LNCAP (cell line): ENCODE data around the gene TAC4.

Experiments used
- TF ChIP-seq, protein P1 (sequence below): fragments of 450-650 bp; IDR thresholded peaks from 2 replicates; pipeline ENCODE4 v1.5.1; 2017; ENCODE audit warnings: mild to moderate bottlenecking

Gene TAC4

DNA sequence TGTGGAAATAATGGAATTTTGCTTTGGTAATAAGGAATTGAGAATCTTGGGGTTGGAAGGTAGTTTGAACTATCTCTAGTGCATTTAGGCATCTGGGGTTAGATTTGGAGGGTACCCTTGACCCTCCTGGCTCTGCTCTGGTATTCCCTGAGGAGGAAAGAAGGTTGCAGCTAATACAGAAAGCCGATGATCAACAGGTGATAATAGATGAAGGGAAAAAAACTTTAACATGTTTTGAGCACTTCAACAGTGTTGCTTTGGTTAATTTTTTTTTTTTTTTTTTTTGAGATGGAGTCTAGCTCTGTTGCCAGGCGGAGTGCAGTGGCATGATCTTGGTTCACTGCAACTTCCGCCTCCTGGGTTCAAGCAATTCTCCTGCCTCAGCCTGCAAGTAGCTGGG lies 54.6 kb downstream of the TAC4 start:
- TF ChIP-seq, protein P1, sequence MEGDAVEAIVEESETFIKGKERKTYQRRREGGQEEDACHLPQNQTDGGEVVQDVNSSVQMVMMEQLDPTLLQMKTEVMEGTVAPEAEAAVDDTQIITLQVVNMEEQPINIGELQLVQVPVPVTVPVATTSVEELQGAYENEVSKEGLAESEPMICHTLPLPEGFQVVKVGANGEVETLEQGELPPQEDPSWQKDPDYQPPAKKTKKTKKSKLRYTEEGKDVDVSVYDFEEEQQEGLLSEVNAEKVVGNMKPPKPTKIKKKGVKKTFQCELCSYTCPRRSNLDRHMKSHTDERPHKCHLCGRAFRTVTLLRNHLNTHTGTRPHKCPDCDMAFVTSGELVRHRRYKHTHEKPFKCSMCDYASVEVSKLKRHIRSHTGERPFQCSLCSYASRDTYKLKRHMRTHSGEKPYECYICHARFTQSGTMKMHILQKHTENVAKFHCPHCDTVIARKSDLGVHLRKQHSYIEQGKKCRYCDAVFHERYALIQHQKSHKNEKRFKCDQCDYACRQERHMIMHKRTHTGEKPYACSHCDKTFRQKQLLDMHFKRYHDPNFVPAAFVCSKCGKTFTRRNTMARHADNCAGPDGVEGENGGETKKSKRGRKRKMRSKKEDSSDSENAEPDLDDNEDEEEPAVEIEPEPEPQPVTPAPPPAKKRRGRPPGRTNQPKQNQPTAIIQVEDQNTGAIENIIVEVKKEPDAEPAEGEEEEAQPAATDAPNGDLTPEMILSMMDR: no peak

DNA sequence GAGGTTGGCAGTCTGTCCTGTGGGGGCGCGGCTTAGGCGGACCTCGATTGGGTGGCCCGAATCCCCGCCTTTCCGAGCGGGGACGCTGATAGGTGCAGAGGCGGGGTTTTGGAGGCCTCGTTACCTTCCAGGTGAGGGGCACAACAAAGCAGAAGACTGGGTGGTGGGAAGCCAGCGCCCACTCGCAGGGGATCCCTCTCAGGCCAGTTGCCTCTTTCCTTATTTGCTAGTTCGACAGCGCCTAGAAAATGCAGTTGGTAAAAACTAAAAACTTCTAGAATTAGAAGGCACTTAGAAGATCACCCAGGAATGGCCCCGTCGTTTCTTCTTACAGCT lies 58.7 kb downstream of the TAC4 start:
- TF ChIP-seq, protein P1: no peak

DNA sequence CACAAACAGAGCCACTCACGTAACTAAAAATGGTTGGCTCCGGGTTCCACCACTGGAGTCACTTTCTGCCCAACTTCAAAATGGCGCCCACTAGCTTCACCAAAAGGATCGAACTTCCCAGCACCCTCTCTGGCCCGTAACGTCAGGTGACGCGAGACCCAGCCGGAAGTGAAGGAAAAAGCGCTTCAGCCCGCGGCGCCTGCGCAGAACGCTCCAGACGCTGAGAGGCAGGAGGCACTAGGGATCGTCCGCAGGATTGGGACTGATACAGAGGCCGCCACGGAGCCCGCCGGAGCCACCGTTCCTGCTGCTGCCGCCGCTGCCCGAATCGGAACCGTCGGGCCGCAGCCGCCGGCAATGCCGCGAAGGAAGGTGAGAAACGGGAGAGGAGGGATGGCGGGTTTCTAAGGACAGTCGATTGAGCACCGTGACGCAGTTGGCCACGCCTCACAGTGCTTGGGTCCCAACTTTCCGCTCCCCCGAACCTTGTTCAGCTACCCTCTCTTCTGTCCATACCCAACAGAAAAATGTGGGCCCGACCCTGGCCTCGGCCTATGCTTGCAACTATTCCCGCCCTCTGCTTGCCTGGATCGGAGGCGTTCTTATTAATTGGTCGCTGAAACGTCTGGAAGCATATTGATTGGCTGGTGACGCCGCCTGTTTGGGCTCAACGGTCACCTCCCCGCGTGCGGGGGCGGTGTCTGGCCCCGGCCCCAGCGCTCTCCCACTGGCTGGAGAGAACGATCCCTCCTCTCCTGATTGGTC lies 59.2 kb downstream of the TAC4 start, which contains the start of gene KAT7:
Gene KAT7 (plus strand): TSS at position 204 of the 765 bp plus-strand sequence. CDS start 154 bp downstream, at position 358.
- TF ChIP-seq, protein P1: no peak
